Thyroid gland (tissue), 4 donors: ENCODE data around the gene RGS9. TPM values are rescaled to one million over a fixed set of nuclear protein-coding genes. Genes with fewer than 3 reads are reported as not detected.
A peak's percentile ranks its signal among the peaks of the same experiment; 100 is the strongest.
"Not testable (repeated sequence)": the region's sequence is repeated elsewhere in the genome, so short reads cannot be mapped to it uniquely, and the experiment has no call there.

Source experiments
- DNase-seq, 2 donors: peaks; one replicate each; pipeline ENCODE4 v3.0.0-alpha.2; 2019
- H3K27ac ChIP-seq, 3 donors: fragments of 200-600 bp; sonication (generic); 1 replicate in 2 of 3; 2 replicates in 1 of 3; pipeline ENCODE4 v1.5.1; 2016 to 2019; ENCODE audit warnings: mild to moderate bottlenecking in 1 of 3, moderate library complexity in 1 of 3
- H3K27me3 ChIP-seq: fragments of 200-600 bp; sonication (generic); one replicate; pipeline ENCODE4 v1.5.1; 2019
- H3K36me3 ChIP-seq, 2 donors: fragments of 200-600 bp; sonication (generic); one replicate each; pipeline ENCODE4 v1.5.1; 2016 to 2019
- H3K4me1 ChIP-seq, 2 donors: fragments of 200-600 bp; sonication (generic); one replicate each; pipeline ENCODE4 v1.5.1; 2017 to 2019
- H3K4me3 ChIP-seq, 3 donors: fragments of 200-600 bp; sonication (generic); replicated peaks in 1 of 3; 1 replicate in 2 of 3; 2 replicates in 1 of 3; pipeline ENCODE4 v1.5.1; 2016; ENCODE audit warnings: mild to moderate bottlenecking in 1 of 3
- H3K9me3 ChIP-seq: fragments of 200-600 bp; sonication (generic); one replicate; pipeline ENCODE4 v1.5.1; 2017
- CTCF ChIP-seq, 6 experiments: fragments of 200-600 bp in 3 of 6; fragments of 450-650 bp in 3 of 6; sonication (generic) in 3 of 6; IDR thresholded peaks; one replicate each; pipeline ENCODE4 v1.5.1; 2016 to 2019; ENCODE audit warnings: antibody characterized with exemption in 6 of 6, mild to moderate bottlenecking in 2 of 6, inconsistent platforms in 1 of 6, moderate library complexity in 1 of 6
- POLR2A ChIP-seq, 2 donors: fragments of 450-650 bp; IDR thresholded peaks; one replicate each; pipeline ENCODE4 v1.6.1; 2017; ENCODE audit warnings: antibody characterized with exemption in 2 of 2, mild to moderate bottlenecking in 2 of 2, moderate library complexity in 1 of 2
- WGBS, 2 donors: methylation state at CpG; one replicate each; pipeline ENCODE4 v1.1.5; 2017; 5-methylcytosine and 5-hydroxymethylcytosine counted together
- intact Hi-C: fragments of 100-400 bp; cut with DNase I; formaldehyde crosslinking; loops from one replicate; pipeline ENCODE4 v1.15.1; 2023
- total RNA-seq, 4 donors: library from RNA; depleted of rRNA; stranded (reverse); fragments of >200 nt; gene quantifications; one replicate each; pipeline ENCODE4 v1.2.3, GENCODE V29; 2016

Gene RGS9
- total RNA-seq, 4 donors from 2014 or later, result 6.0 to 15.5 (median 6.7) TPM

GRCh38 chr17:65115839-65116238 is 21.3 kb upstream of the RGS9 start:
- H3K27me3 ChIP-seq, result no peaks in the 10 kb centered on the region
- no peak for DNase-seq
- no peaks in the 10 kb centered on the region for H3K9me3 ChIP-seq
- H3K27ac ChIP-seq, result no peak overlapping the region
- no peaks in the 10 kb centered on the region for H3K4me1 ChIP-seq
- intact Hi-C loops, result no loop called here
- TF ChIP-seq CTCF (IDR thresholded peaks at IDR 0.05) (no peak), POLR2A (IDR thresholded peaks at IDR 0.05) (no peak)
- no peaks in the 10 kb centered on the region for H3K36me3 ChIP-seq
- 55 to 69% methylated on average over 3 of the region's 3 CpGs for WGBS, 2 donors
- no peak overlapping the region for H3K4me3 ChIP-seq

GRCh38 chr17:65116515-65116914 is 20.7 kb upstream of the RGS9 start:
- H3K27ac ChIP-seq, H3K4me3 ChIP-seq, H3K36me3 ChIP-seq, H3K9me3 ChIP-seq, intact Hi-C loops, H3K4me1 ChIP-seq, DNase-seq, H3K27me3 ChIP-seq: not testable (repeated sequence)
- 64 to 69% methylated on average over 5 of the region's 5 CpGs for WGBS, 2 donors

GRCh38 chr17:65117384-65118035 is 19.7 kb upstream of the RGS9 start:
- Histone ChIP-seq H3K4me3 (no peak overlapping the region), H3K27ac (no peak overlapping the region), H3K9me3 (no peaks in the 10 kb centered on the region), H3K27me3 (no peaks in the 10 kb centered on the region), H3K4me1 (peaks cover 0 to 2% of the 10 kb centered on the region in 2 donors), H3K36me3 (no peaks in the 10 kb centered on the region)
- TF ChIP-seq POLR2A (IDR thresholded peaks at IDR 0.05), result no peak
- no peak for TF ChIP-seq CTCF (IDR thresholded peaks at IDR 0.05)
- 82 to 83% methylated on average over 4 of the region's 4 CpGs for WGBS, 2 donors
- intact Hi-C loops, result no loop called here
- DNase-seq, result no peak

GRCh38 chr17:65121368-65121767 is 15.8 kb upstream of the RGS9 start:
- Histone ChIP-seq H3K9me3 (no peaks in the 10 kb centered on the region), H3K27ac (no peak overlapping the region), H3K27me3 (no peaks in the 10 kb centered on the region), H3K4me1 (peaks cover 0 to 6% of the 10 kb centered on the region in 2 donors), H3K4me3 (no peak overlapping the region), H3K36me3 (no peaks in the 10 kb centered on the region)
- no peak for DNase-seq
- WGBS, 2 donors, result 58% methylated on average over 6 of the region's 6 CpGs
- intact Hi-C loops, result no loop called here
- no peak for TF ChIP-seq CTCF (IDR thresholded peaks at IDR 0.05)
- TF ChIP-seq POLR2A (IDR thresholded peaks at IDR 0.05), result no peak

GRCh38 chr17:65121916-65122806 is 15.0 kb upstream of the RGS9 start:
- H3K27ac ChIP-seq, result peak overlapping the region in 1 of 3 donors; percentile 87
- no peaks in the 10 kb centered on the region for H3K36me3 ChIP-seq
- H3K9me3 ChIP-seq, result no peaks in the 10 kb centered on the region
- H3K4me1 ChIP-seq, result peaks cover 0 to 6% of the 10 kb centered on the region in 2 donors
- DNase-seq, result no peak
- H3K4me3 ChIP-seq, result peak overlapping the region in 1 of 3 donors; percentile 71
- intact Hi-C loops, result no loop called here
- TF ChIP-seq CTCF (IDR thresholded peaks at IDR 0.05), result no peak
- TF ChIP-seq POLR2A (IDR thresholded peaks at IDR 0.05), result no peak
- no peaks in the 10 kb centered on the region for H3K27me3 ChIP-seq
- 80 to 85% methylated on average over 12 of the region's 12 CpGs for WGBS, 2 donors
